H1 (cell line): ENCODE measurements around the gene DAB2IP. TPM values are rescaled to one million over a fixed set of nuclear protein-coding genes. Genes with fewer than 3 reads are reported as not detected.

Experiments
- CTCF ChIA-PET: fragments of 300-600 bp; sonication (Branson Sonifier 250); formaldehyde crosslinking; loops from one replicate; lab custom pipeline; 2021; ENCODE audit not compliant: partially characterized antibody; lab: Charles Lee
- POLR2A ChIA-PET: fragments of 300-600 bp; sonication (Branson Sonifier 250); formaldehyde crosslinking; loops from one replicate; lab custom pipeline; 2021; ENCODE audit warnings: inconsistent platforms; ENCODE audit not compliant: partially characterized antibody; lab: Charles Lee
- DNase-seq, 2 experiments: peaks; one replicate each; pipeline versions ENCODE4 v3.0.0 to v3.0.0-alpha.2; 2010 to 2022; ENCODE audit warnings: low spot score in 2 of 2, low read depth in 1 of 2, mixed read lengths in 1 of 2
- FAIRE-seq: peaks from 2 replicates; lab custom pipeline; 2011; peaks lifted over from hg19 to GRCh38; lab: Jason Lieb, UNC
- H2AFZ ChIP-seq: 2 replicates; pipeline ENCODE4 v1.8.1; 2012; ENCODE audit warnings: low read length, inconsistent platforms
- H2AK5ac ChIP-seq: 2 replicates; pipeline ENCODE4 v1.6.1; 2013; ENCODE audit warnings: low read depth, low read length
- H2BK120ac ChIP-seq: replicated peaks from 2 replicates; pipeline ENCODE3; 2013; ENCODE audit warnings: low read depth, low read length, inconsistent platforms
- H2BK12ac ChIP-seq: 2 replicates; pipeline ENCODE4 v1.6.1; 2013; ENCODE audit warnings: low read depth, low read length
- H2BK15ac ChIP-seq: 2 replicates; pipeline ENCODE4 v1.6.1; 2013; ENCODE audit warnings: low read length
- H2BK20ac ChIP-seq: 2 replicates; pipeline ENCODE4 v1.6.1; 2013; ENCODE audit warnings: low read length
- H2BK5ac ChIP-seq: 2 replicates; pipeline ENCODE4 v1.6.1; 2013; ENCODE audit warnings: low read depth, low read length
- H3K14ac ChIP-seq: 2 replicates; pipeline ENCODE4 v1.6.1; 2013; ENCODE audit warnings: inconsistent platforms; ENCODE audit not compliant: insufficient read length
- H3K18ac ChIP-seq: 2 replicates; pipeline ENCODE4 v1.6.1; 2013; ENCODE audit warnings: low read length; ENCODE audit errors: extremely low read depth
- H3K23ac ChIP-seq: 2 replicates; pipeline ENCODE4 v1.6.1; 2013; ENCODE audit warnings: inconsistent platforms; ENCODE audit not compliant: insufficient read length
- H3K23me2 ChIP-seq: 2 replicates; pipeline ENCODE4 v1.6.1; 2013; ENCODE audit warnings: low read depth, low read length
- H3K27ac ChIP-seq: 2 replicates; pipeline ENCODE4 v1.6.1; 2011; ENCODE audit warnings: low read depth, low read length, inconsistent platforms
- H3K27me3 ChIP-seq, 4 experiments: replicated peaks in 1 of 4; 1 replicate in 1 of 4; 2 replicates in 3 of 4; pipeline versions ENCODE4 v1.6.1 to v1.8.1; 2011 to 2013; ENCODE audit warnings: low read length in 3 of 4, mild to moderate bottlenecking in 3 of 4, inconsistent platforms in 2 of 4, mixed read lengths in 2 of 4, moderate library complexity in 1 of 4; ENCODE audit not compliant: control insufficient read depth in 3 of 4, insufficient read depth in 3 of 4; ENCODE audit errors: extremely low read depth in 1 of 4
- H3K36me3 ChIP-seq, 4 experiments: 2 replicates each; pipeline versions ENCODE4 v1.6.1 to v1.8.1; 2011 to 2013; ENCODE audit warnings: mild to moderate bottlenecking in 4 of 4, low read length in 3 of 4, moderate library complexity in 2 of 4, control low read depth in 1 of 4, inconsistent platforms in 1 of 4; ENCODE audit not compliant: insufficient read depth in 4 of 4, control insufficient read depth in 2 of 4
- H3K4ac ChIP-seq: replicated peaks from 2 replicates; pipeline ENCODE3; 2013; ENCODE audit warnings: low read length, low read depth, mixed read lengths, inconsistent platforms; ENCODE audit not compliant: insufficient read length
- H3K4me1 ChIP-seq, 4 experiments: replicated peaks in 1 of 4; 1 replicate in 1 of 4; 2 replicates in 3 of 4; pipeline versions ENCODE4 v1.6.1 to v1.8.1; 2011 to 2013; ENCODE audit warnings: low read length in 3 of 4, inconsistent platforms in 2 of 4, mixed read lengths in 1 of 4; ENCODE audit not compliant: insufficient read depth in 4 of 4, control insufficient read depth in 3 of 4
- H3K4me2 ChIP-seq, 2 experiments: 2 replicates each; pipeline versions ENCODE4 v1.6.1 to v1.8.1; 2011 to 2013; ENCODE audit warnings: low read depth in 2 of 2, low read length in 2 of 2, control low read depth in 1 of 2, inconsistent platforms in 1 of 2, mild to moderate bottlenecking in 1 of 2; ENCODE audit not compliant: insufficient read depth in 1 of 2
- H3K4me3 ChIP-seq, 4 experiments: fragments of 200-600, 300-600 bp in 1 of 4; sonication (generic), shearing (Covaris generic), sonication (Bioruptor Twin) in 1 of 4; 2 replicates each; pipeline versions ENCODE4 v1.5.1 to v1.8.1; 2011 to 2016; ENCODE audit warnings: low read length in 4 of 4, low read depth in 3 of 4, control low read depth in 2 of 4, inconsistent platforms in 2 of 4, mild to moderate bottlenecking in 2 of 4, mixed read lengths in 1 of 4, moderate library complexity in 1 of 4; ENCODE audit not compliant: insufficient read depth in 2 of 4; ENCODE audit errors: extremely low read depth in 1 of 4
- H3K56ac ChIP-seq: replicated peaks from 2 replicates; pipeline ENCODE3; 2013; ENCODE audit warnings: low read depth, mild to moderate bottlenecking, mixed read lengths, low read length, inconsistent platforms; ENCODE audit not compliant: insufficient read length
- H3K79me1 ChIP-seq: 2 replicates; pipeline ENCODE4 v1.6.1; 2013; ENCODE audit warnings: low read depth, low read length, control low read depth
- H3K79me2 ChIP-seq, 2 experiments: 2 replicates each; pipeline versions ENCODE4 v1.6.1 to v1.8.1; 2012 to 2013; ENCODE audit warnings: low read length in 2 of 2, mild to moderate bottlenecking in 2 of 2, inconsistent platforms in 1 of 2; ENCODE audit not compliant: insufficient read depth in 2 of 2, control insufficient read depth in 1 of 2
- H3K9ac ChIP-seq, 4 experiments: replicated peaks in 1 of 4; 1 replicate in 1 of 4; 2 replicates in 3 of 4; pipeline versions ENCODE4 v1.6.1 to v1.8.1; 2011 to 2013; ENCODE audit warnings: low read depth in 3 of 4, low read length in 3 of 4, control low read depth in 2 of 4, mild to moderate bottlenecking in 2 of 4, moderate library complexity in 2 of 4, inconsistent platforms in 1 of 4; ENCODE audit errors: extremely low read depth in 1 of 4
- H3K9me3 ChIP-seq, 2 experiments: 2 replicates each; pipeline versions ENCODE4 v1.6.1 to v1.8.1; 2012 to 2013; ENCODE audit warnings: mild to moderate bottlenecking in 2 of 2, moderate library complexity in 2 of 2, control low read depth in 1 of 2, inconsistent platforms in 1 of 2, low read depth in 1 of 2, low read length in 1 of 2, mixed read lengths in 1 of 2; ENCODE audit not compliant: insufficient read depth in 2 of 2
- H4K20me1 ChIP-seq, 2 experiments: replicated peaks in 1 of 2; 2 replicates each; pipeline versions ENCODE3 to v1.8.1; 2011 to 2013; ENCODE audit warnings: inconsistent platforms in 2 of 2, low read length in 2 of 2, mild to moderate bottlenecking in 1 of 2; ENCODE audit not compliant: insufficient read depth in 2 of 2, control insufficient read depth in 1 of 2
- H4K5ac ChIP-seq: 2 replicates; pipeline ENCODE4 v1.6.1; 2013; ENCODE audit warnings: low read length, low read depth, mixed read lengths, inconsistent platforms; ENCODE audit not compliant: insufficient read length
- H4K8ac ChIP-seq: 2 replicates; pipeline ENCODE4 v1.8.0; 2013; ENCODE audit warnings: mild to moderate bottlenecking, moderate library complexity, low read length, inconsistent platforms; ENCODE audit not compliant: insufficient read depth; ENCODE audit errors: extremely low read depth
- H4K91ac ChIP-seq: replicated peaks from 2 replicates; pipeline ENCODE3; 2013; ENCODE audit warnings: low read length, mixed read lengths, inconsistent platforms; ENCODE audit not compliant: insufficient read length
- SIX5 ChIP-seq: IDR thresholded peaks from 2 replicates; pipeline ENCODE4 v1.6.1; 2011; ENCODE audit warnings: mild to moderate bottlenecking, low read depth, low read length
- SP2 ChIP-seq: IDR thresholded peaks from 2 replicates; pipeline ENCODE4 v1.6.1; 2012; ENCODE audit warnings: mild to moderate bottlenecking, low read length, inconsistent platforms
- SUZ12 ChIP-seq: fragments of 200-600 bp; sonication (generic); IDR thresholded peaks from 2 replicates; pipeline ENCODE4 v1.6.1; 2012; ENCODE audit warnings: mild to moderate bottlenecking, inconsistent platforms, low read length, moderate library complexity, mixed read lengths
- WGBS, 2 experiments: shearing (Covaris generic) in 1 of 2; methylation state at CpG; one replicate each; pipeline versions ENCODE4 v1.1.6 to v1.1.7; 2013 to 2015; ENCODE audit warnings: low lambda C conversion rate in 2 of 2, mixed read lengths in 2 of 2, inconsistent platforms in 1 of 2, low coverage in 1 of 2, missing lambda C conversion rate in 1 of 2; ENCODE audit not compliant: insufficient replicate concordance in 2 of 2, insufficient coverage in 1 of 2, insufficient read length in 1 of 2; ENCODE audit errors: extremely low coverage in 1 of 2, missing lambda C conversion rate in 1 of 2; 5-methylcytosine and 5-hydroxymethylcytosine counted together
- polyA plus RNA-seq, 7 experiments: library from polyadenylated mRNA; depleted of rRNA in 3 of 7; stranded (reverse) in 5 of 7; unstranded in 2 of 7; fragments of >200 nt in 5 of 7; fragments of 200-250 nt in 2 of 7; gene quantifications; 1 replicate in 5 of 7; 2 replicates in 1 of 7; 4 replicates in 1 of 7; pipeline versions ENCODE4 v1.2.1 to v1.2.3, GENCODE V29; 2011 to 2013; ENCODE audit warnings: missing spikeins in 2 of 7, mixed read lengths in 2 of 7
- total RNA-seq: library from RNA; stranded (reverse); fragmentation: NEBNext Ultra II Directional; extraction: Animal tissue kit (Norgen Biotek cat#: 25700); gene quantifications from 2 replicates; pipeline ENCODE4 v1.2.1, GENCODE V29; 2021

Gene DAB2IP
- total and polyA plus RNA-seq, 2 of the 8 experiments (the other 6 are each of a cell fraction or from before 2014, with no cell fraction given) = 19.7 to 39.5 TPM

- no peak overlapping the region for H2AFZ ChIP-seq
- H3K4ac ChIP-seq = no peak overlapping the region
- no peak for FAIRE-seq
- TF ChIP-seq SP2 = no peak
- TF ChIP-seq SUZ12 = no peak
- no peak for TF ChIP-seq SIX5
- TF ChIP-seq, all 59 proteins: peak for 0
- POLR2A ChIA-PET = no interaction called here
- no peak overlapping the region for H4K8ac ChIP-seq
- H2BK12ac ChIP-seq = no peak overlapping the region
- H3K27ac ChIP-seq = no peak overlapping the region
- no peaks in the 10 kb centered on the region for H3K36me3 ChIP-seq
- H2BK5ac ChIP-seq = no peak overlapping the region
- no peak overlapping the region for H3K23ac ChIP-seq
- H4K91ac ChIP-seq = no peak overlapping the region
- H3K79me1 ChIP-seq = no peaks in the 10 kb centered on the region
- H4K20me1 ChIP-seq = no peaks in the 10 kb centered on the region
- H2BK20ac ChIP-seq = no peak overlapping the region
- H3K4me1 ChIP-seq = no peaks in the 10 kb centered on the region; a peak in 1 of 7 replicates
- no peaks in the 10 kb centered on the region for H3K9me3 ChIP-seq
- H3K56ac ChIP-seq = no peak overlapping the region
- H3K4me3 ChIP-seq = no peak overlapping the region
- H3K4me2 ChIP-seq = no peak overlapping the region
- H2BK120ac ChIP-seq = no peak overlapping the region
- no peaks in the 10 kb centered on the region for H3K79me2 ChIP-seq
- no peak overlapping the region for H3K18ac ChIP-seq
- H3K14ac ChIP-seq = no peak overlapping the region
- no peaks in the 10 kb centered on the region for H3K27me3 ChIP-seq
- 100% methylated on average over 3 of the region's 3 CpGs; no CpG with 5 or more reads in 1 of the 2 experiments for WGBS, 2 experiments
- no peak overlapping the region for H2BK15ac ChIP-seq
- peak in 1 of 2 experiments; percentile 13 for DNase-seq
- no peak overlapping the region for H4K5ac ChIP-seq
- no peak overlapping the region for H3K9ac ChIP-seq
- CTCF ChIA-PET = interaction anchor here (0.7 to 1.5 kb wide), 3 partner anchors 8 to 98 kb away, joined by 3 to 4 read pairs (median 3); no protein-coding TSS in a partner anchor
- H3K23me2 ChIP-seq = no peaks in the 10 kb centered on the region
- H2AK5ac ChIP-seq = no peak overlapping the region
Measured at GRCh38 chr9:121831869-121832268, 180.4 kb downstream of the DAB2IP start.
